H1 (cell line): Measurements from ENCODE around the gene PCGF3. TPM values are rescaled to one million over a fixed set of nuclear protein-coding genes. Genes with fewer than 3 reads are reported as not detected.

Experiments used
- CHD7 ChIP-seq: fragments of 300-600 bp; sonication (generic); IDR thresholded peaks from 2 replicates; pipeline ENCODE4 v1.7.1; 2012; ENCODE audit warnings: low read length, moderate library complexity, mild to moderate bottlenecking, inconsistent platforms; ENCODE audit not compliant: insufficient replicate concordance
- polyA plus RNA-seq, 7 experiments: library from polyadenylated mRNA; depleted of rRNA in 3 of 7; stranded (reverse) in 5 of 7; unstranded in 2 of 7; fragments of >200 nt in 5 of 7; fragments of 200-250 nt in 2 of 7; gene quantifications; 1 replicate in 5 of 7; 2 replicates in 1 of 7; 4 replicates in 1 of 7; pipeline versions ENCODE4 v1.2.1 to v1.2.3, GENCODE V29; 2011 to 2013; ENCODE audit warnings: missing spikeins in 2 of 7, mixed read lengths in 2 of 7
- total RNA-seq: library from RNA; stranded (reverse); fragmentation: NEBNext Ultra II Directional; extraction: Animal tissue kit (Norgen Biotek cat#: 25700); gene quantifications from 2 replicates; pipeline ENCODE4 v1.2.1, GENCODE V29; 2021

The PCGF3 gene
- total and polyA plus RNA-seq, 2 of the 8 experiments (the other 6 are each of a cell fraction or from before 2014, with no cell fraction given), result 52.7 to 52.9 TPM

- no peak for TF ChIP-seq CHD7
- TF ChIP-seq, all 59 proteins: peak for 0
Observed at GRCh38 chr4:818106-818921, 112.7 kb downstream of the PCGF3 start (continued).
